Fibroblast of peridontal ligament (primary cell): Measurements from ENCODE around the gene PRKAG1.

Source experiments
- DNase-seq: peaks from one replicate; pipeline ENCODE4 v3.0.0-alpha.2; 2010; ENCODE audit errors: extremely low read depth

PRKAG1 gene

DNA sequence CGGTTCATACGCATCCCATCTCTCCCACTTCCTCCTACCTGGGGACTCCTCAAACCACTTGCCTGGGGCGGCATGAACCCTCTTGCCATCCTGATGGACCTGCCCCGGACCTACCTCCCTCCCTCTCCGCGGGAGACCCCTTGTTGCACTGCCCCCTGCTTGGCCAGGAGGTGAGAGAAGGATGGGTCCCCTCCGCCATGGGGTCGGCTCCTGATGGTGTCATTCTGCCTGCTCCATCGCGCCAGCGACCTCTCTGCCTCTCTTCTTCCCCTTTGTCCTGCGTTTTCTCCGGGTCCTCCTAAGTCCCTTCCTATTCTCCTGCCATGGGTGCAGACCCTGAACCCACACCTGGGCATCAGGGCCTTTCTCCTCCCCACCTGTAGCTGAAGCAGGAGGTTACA lies 36.8 kb downstream of the PRKAG1 start:
- DNase-seq: no peak

DNA sequence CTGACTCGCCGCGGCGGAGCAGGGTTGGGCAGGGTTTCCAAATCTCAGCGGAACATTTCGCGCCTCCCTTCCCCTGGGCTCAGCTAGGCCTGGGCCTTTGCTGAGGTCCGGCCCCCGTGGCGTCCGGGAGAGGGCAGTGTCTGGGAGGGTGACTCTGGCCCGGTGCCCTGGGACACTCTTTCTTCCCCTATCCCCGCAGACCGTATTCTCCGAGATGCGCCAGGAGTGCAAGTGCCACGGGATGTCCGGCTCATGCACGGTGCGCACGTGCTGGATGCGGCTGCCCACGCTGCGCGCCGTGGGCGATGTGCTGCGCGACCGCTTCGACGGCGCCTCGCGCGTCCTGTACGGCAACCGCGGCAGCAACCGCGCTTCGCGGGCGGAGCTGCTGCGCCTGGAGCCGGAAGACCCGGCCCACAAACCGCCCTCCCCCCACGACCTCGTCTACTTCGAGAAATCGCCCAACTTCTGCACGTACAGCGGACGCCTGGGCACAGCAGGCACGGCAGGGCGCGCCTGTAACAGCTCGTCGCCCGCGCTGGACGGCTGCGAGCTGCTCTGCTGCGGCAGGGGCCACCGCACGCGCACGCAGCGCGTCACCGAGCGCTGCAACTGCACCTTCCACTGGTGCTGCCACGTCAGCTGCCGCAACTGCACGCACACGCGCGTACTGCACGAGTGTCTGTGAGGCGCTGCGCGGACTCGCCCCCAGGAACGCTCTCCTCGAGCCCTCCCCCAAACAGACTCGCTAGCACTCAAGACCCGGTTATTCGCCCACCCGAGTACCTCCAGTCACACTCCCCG lies 37.4 kb downstream of the PRKAG1 start:
- DNase-seq: no peak

DNA sequence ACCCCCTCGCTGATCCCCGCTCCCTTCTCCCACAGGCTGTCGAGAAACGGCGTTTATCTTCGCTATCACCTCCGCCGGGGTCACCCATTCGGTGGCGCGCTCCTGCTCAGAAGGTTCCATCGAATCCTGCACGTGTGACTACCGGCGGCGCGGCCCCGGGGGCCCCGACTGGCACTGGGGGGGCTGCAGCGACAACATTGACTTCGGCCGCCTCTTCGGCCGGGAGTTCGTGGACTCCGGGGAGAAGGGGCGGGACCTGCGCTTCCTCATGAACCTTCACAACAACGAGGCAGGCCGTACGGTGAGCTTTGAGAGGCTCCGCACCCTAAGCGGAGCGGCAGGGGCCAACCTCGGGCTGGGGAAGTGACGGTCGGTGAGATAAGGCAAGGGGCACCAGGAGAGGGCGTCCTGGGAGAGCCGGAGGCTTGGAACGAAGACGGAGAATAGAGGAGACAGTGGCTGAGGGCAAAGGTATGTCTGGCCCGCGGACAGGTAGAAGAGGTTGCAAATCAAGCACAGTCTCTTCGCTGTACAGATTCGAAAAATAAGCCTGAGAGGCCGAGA lies 38.1 kb downstream of the PRKAG1 start:
- no peak for DNase-seq

DNA sequence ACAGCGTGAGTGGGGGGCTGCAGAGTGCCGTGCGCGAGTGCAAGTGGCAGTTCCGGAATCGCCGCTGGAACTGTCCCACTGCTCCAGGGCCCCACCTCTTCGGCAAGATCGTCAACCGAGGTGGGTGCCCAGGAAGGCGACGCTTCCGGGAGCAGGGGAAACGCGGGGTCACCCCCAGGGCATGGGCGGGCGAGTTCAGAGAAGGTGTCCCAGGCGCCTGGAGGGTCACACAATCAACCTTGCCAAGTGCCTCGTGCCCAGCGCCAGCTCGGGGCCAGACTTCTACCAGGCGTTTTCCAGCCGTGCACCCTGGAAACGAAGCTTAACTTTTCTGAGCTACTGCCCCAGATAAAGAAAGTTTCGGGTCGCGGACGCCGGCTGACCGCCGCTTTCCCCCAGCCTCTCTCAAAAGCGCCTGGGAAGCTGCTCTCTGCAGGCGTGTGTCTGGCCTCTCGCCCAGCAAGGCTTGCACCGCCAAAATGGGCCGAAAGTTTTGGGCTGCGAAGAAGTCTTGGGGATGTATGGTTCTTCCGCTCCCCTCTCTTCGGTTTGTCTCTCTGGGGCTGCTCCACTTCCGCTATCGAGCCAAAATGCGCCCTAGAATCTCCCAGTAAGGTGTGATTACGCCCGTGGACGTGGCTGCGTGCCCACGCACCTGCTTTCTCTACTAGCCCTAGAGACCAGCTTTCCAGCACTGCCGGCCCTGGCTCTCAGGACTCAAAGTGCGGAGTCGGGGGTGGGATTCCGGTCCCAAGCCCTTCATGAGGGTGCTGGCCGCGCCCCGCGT lies 38.8 kb downstream of the PRKAG1 start:
- no peak for DNase-seq

DNA sequence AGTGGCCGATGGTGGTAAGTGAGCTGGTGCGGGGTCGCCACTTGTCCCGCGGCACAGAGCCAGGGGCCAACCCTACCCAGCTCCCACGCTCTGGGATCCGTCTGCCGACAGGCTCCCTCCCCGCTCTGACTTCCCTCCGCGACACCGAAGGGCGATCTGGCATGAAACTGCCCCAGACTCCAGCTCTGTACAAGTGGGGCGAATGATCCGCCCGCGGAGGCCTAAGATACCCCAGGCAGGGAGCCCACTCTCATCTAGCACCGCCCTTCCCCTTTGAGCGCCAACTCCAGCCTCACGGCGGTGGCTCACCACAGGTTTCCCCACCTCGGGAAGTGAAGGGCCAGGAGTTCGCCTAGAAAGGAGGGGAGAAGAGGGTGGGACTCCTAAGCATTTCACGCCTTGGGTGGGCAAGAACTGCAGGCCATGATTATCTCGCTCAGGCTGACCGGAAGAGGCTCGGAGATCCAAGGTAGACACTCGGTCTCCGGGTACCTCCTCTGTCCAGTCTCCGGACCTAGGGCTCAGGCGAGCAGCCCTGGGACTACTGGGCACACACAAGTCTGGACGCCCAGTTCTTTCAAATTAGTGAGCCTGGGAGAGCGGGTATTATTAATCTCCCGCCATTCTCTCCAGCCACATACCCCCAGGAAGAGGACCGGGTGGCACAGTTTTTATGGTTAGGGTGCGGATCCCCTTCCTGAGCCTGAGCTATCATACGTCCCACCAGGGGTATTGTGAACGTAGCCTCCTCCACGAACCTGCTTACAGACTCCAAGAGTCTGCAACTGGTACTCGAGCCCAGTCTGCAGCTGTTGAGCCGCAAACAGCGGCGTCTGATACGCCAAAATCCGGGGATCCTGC lies 39.6 kb downstream of the PRKAG1 start:
- no peak for DNase-seq

DNA sequence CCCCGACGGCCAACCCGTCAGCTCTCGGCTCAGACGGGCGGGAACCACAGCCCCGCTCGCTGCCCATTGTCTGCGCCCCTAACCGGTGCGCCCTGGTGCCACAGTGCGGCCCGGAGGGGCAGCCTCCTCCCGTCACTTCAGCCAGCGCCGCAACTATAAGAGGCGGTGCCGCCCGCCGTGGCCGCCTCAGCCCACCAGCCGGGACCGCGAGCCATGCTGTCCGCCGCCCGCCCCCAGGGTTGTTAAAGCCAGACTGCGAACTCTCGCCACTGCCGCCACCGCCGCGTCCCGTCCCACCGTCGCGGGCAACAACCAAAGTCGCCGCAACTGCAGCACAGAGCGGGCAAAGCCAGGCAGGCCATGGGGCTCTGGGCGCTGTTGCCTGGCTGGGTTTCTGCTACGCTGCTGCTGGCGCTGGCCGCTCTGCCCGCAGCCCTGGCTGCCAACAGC lies 40.3 kb downstream of the PRKAG1 start, which contains the start of gene WNT1:
WNT1 (plus strand) TSS at position 32 of the 450 bp plus-strand sequence; CDS start at position 361, 329 bp downstream.
- DNase-seq: no peak

DNA sequence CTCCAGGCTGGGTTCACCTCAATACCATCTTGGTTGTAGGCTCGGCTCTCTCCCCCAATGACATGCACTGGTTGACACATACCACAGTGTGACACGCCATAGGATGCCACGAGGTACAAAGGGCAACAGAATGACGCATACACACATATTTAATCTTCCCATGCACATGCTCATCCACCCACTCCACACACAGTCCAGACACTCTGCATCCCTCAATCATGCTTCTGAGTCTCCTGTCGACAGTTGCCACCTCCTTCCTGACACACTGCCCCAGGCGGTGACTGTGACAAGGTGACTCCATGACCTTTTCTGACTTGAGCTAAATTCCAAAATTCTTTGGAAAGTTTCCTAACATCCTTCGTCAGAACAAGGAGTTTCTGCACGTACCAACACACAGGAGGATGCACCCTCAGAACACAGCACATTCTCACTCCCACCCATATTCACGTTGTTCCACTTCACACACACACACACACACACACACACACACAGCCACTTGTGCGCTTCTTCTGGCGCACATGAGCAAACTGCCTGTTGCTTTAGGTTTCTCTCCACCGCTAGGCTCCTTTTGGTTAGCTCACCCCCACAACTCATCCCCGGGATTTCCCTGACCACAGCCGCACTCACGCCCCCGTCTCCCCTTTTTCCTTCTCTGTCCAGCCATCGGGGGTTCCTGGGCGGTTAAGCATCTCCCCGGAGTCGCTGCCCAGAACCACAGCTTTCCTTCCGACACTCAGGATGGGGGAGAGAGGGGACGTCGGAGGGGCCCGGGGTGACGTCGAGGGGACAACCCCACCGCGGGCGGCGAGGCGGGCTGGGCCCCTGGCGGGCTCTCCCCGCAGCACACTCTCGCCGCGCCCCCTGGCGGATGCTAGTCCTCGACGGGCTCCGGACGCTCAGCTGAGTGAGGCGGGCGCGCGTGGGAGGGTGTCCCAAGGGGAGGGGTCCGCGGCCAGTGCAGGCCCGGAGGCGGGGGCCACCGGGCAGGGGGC lies 41.0 kb downstream of the PRKAG1 start:
- DNase-seq: no peak

DNA sequence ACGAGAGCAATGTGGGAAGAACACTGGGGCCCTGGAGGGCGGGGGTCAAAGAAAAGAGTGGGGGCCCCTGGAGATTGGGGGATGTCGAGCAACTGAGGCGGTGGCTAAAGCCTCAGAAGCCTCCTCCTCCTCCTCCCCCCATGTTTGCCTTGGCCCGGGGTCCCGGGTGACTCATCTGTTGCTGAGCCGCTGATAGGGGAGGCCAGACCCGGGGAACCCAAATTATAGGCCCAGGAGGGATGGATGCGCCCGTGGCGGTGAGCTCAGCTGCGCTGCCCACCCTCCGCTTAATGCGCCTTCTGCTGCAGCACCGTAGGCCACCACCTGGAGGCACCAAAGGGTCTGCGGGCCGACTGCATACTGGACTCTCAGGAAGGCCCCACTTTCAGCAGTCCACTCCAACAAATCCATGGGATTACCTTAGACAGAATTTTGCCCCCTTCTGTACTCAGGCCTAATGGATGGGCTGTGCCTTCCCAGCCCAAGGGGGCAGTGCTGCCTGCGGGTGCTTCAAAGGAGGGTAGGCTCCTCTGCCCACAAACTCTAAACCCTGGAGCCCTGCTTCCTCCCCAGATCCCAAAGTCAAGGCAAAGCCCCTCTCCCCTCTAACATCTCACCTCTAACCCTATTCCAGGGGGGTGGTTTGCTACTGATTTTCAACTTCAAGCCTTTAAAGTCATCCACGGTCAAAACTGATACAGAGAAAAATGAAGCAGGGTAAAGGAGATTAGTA lies 44.5 kb downstream of the PRKAG1 start:
- peak; percentile 46 for DNase-seq

DNA sequence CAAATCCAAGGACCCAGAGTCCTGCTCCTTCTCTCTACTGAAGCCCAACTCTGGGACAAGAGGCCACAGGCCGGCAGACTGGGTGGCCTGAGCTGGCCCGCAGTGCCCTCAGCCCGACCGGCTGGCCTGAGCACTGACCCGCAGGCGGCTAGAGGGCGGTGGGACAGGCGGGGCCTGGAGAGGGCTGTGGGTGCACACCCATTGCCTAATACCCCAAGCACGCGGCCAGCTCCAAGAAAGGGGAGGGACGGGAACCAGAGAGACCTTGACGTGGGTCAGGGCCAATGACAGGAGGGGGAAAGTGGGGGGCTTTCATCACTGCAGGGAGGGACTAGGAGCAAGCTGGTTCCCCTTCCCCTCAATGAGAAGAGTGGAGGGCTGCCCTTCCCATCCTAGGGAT lies 45.0 kb downstream of the PRKAG1 start:
- peak; percentile 29 for DNase-seq

DNA sequence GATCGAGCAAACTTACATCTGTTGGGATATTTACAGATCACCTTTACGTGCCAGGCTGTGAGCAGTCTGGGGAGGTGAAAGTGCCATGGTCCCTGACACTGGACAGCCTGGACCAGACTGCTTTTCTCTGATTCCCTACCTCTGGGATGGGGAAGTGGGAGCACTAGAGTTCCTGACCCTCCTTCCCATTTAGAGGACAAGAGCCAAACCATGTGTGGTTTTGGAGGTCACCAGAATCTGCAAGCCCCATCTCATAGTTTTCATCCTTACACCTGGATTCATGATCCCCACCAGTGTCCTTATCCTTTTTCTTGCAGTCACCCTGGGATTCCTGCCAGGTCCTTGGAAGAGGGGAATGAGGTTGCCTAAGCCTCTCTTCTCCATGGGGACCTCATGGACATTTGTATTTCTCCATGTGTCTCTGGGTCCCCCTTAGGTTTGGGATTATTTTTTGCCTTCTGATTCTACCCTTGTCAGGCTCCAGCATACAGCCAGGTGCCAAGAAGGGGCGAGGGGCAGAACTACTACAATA lies 45.6 kb downstream of the PRKAG1 start:
- no peak for DNase-seq

DNA sequence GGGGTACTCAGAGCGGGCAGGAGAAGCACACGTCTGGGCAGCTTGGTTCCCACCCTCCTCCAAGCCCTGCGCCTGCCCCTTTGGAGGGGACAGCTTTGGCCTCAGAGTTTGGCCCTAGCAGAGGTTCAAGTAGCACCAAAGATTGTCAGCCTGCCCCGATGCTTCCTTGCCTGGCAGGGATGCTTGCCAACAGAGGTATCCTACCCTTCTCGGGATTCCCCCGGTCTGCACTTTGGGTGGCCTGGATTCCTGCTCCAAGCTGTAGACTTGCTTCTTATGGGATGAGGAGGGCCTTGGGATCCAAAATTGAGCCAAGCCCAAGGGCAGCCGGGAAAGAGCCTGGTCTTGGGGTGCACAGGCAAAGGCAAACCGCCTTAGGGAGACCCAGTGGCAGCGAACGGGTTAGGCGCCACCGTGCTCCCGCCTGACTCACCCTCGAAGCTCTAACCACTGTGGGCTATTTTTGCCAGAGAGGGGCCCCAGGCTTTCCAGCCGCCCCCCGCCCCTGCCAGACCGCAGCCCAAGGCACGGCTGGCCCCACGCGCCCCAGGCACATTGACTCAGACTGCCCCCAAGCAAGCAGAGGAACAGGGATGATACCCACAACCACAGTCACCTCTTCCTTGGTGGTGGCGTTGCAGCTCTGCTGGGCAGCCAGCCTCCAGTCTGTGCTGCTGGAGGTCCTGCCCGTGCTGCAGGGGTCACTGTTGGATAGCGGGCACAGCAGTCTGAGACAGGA lies 46.2 kb downstream of the PRKAG1 start:
- no peak for DNase-seq

DNA sequence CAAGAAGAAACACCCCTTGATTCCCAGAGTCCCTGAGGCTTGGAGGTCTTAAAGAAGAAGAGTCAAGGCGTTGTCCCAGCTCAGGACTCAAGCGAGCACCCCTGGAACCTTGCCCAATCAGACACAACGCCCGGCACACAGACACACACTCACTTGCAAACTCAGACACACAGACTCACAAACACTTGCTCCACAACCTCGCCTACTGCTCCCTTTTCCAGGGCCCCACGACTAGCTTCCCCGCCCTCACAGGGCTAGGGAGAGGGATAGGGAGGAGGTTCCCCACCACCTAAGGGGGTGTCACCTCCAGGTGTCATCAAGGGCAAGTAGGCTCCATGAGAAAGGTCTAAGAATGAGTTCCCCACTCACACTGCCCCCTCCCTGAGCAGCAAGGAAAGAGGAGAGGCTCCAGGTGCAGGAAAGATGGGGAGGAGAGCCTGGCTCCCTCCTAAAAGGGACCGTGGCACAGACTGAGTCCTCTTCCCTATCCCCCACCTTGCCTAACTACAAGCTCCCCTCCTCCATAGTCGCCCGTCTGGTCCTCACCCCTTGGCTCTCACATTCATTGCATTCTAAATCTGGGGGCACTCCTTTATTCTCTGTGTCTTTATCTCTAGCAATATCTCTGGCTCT lies 47.8 kb downstream of the PRKAG1 start:
- no peak for DNase-seq

DNA sequence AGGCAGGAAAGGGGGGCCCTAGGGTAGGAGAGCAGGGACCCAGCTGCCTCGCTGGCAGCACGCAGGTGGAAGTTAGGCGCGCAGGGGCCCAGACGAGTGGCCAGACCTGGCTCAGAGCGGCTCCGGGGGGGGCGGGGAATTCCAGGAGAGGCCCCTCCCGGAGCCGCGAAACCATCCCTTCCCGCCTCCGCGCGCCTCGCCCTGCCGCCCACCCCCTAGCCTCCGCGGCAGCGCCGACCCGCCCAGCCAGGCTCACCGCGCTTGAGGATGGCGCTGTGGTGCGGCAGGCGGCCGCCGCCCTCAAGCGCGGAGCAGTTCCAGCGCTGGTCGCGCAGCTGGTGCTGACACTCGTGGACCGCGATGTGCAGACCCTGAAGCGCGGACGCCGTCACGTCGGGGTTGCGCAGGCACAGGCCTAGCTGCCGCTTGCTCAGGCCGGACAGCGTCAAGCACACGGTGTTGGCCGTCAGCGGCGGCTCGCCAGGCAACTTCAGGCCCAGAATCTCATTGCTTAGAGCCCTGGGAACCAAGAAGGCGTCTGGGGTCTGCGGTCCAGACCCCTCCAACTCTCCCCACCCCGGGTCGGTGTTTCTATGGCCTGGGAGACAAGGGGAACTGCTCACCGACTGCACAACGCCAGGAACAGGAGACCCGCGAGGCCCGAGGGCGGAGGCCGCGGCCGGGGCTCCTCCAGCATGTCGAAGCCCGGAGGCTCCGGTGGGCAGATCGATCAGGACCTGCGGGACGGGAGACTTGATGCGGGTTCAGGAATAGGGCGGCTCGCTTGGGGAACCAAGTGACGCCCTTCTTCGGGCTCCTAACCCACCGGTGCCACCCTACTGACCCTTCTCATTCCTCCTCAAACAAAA lies 48.5 kb downstream of the PRKAG1 start:
- DNase-seq: no peak

DNA sequence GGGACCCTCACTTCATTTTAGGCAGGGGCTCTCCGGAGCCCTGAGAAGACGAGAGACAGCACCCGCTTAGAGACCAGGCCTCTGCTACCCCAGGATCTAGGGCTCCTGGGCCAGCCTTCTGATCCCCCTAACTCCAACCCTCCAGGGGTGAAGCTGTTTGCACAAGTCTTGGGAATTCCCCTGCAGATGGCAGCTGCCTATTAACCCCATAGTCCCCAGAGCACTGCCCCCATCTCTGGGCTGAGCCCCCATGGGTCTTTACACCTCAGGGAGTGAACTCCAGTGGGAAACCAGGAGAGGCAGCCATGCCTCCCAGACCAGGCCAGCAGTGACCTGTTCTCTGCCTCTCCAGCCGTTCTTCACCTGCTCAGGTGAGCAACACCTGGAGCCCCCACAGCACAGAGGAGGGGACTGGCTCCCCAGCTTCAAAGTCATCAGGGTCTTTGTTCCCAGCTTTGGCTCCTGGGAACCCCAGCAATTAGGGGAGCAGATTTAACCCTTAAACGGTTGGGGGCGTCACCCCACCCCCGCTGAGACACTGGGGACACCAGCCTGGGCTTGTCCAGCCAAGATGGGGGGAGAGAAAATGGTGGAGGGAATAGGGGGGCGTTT lies 49.3 kb downstream of the PRKAG1 start:
- no peak for DNase-seq

DNA sequence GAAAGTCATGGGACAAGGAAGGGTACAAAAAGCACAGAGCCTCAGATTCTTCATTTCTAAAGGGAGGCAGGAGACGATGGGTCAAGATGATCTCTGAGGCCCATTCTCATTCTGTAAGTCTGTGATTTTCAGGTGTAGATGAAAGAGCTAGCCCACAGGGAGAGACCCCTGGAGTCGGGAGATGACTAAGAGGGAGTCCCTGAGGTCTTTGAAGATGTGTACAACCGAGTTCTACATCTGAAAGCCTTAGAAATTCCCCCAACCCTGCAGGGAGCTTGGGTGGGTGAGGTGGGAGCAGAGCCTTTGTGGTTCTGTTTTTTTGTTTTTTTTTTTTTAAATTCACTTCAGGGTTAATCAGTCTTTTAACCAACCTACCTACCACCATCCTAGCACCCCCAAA lies 50.1 kb downstream of the PRKAG1 start:
- DNase-seq: no peak

DNA sequence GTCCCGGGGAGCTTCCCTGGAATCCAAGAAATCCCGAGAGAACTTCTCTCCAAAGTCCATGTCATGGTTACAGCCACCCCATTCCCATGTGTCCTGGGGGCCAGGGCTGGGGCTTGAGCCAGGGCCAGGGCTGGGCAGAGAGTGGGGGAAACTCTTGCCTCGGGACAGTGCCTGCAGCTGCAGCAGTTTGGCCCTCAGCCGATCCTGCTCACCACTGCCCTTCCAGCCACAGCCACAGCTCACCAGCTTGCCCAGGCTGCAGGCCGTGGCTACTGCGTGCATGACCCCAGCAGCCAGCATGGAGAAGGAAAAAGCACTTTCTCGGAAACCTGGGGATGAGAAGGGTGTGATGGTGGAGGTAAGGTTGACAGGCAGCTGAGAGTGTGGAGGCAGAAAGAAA lies 50.6 kb downstream of the PRKAG1 start:
- no peak for DNase-seq
